HG02981 (cell line): ENCODE measurements around the gene DNAJC16.
"Not testable (repeated sequence)": the region's sequence is repeated elsewhere in the genome, so short reads cannot be mapped to it uniquely, and the experiment has no call there.

Experiments
- ATAC-seq: cut with Tn5 transposase; IDR thresholded peaks from one replicate; pipeline ENCODE4 v1.9.1; 2021; ENCODE audit warnings: mild to moderate bottlenecking, moderate library complexity; ENCODE audit not compliant: unreplicated experiment

The DNAJC16 gene

DNA sequence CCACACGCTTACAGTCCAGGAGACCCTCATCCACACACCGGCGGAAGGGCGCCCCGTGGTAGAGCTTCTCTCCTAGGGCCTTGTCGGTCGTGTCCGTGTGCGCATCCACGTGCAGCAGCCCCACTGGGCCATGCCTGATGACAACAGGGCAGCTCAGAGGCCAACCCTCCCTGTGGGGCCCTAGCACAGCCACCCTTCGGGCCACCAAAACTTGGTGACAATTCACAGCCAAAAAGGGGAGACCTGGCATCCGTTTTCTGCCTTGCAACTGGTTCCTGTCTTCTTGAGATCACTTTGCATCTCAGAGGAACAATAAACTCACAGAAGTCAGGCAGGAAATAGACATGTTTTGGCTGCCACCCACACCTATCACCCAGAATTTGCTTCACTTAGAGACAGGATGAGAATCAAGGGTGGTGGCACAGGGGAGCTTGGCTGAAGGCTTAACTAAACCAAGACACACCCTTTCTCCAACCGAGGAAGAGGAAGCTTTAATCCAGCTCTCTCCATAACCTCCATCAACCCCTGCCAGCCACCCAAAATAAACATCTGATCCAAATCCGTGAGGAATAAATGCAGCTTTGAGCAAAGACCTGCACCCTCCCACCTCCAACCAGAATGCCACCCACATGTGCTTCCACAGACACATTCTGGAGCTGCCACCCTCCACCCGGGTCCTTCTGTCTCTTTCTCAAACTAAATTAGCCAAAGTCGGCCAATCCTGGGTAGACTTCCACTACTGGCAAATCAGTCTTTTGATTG, 52.5 kb downstream of the DNAJC16 start:
- no peak for ATAC-seq

DNA sequence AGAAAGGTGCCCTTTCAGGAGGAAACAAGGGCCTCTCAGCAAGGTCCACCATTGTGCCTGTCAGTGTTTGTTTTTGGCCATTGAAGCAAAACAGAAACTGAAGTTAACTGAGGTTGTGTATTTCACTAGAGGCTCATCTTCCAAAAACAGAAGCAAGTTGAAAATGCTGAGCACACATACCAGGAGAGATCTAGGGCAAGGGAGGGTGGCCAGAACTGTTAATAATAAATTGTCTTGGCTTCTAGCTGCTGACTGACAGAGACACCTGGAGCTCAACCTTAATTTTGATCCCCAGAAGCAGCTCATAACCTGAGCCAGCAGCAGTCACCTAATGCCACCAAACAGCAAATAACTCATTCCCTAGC, 53.0 kb downstream of the DNAJC16 start:
- no peak for ATAC-seq

DNA sequence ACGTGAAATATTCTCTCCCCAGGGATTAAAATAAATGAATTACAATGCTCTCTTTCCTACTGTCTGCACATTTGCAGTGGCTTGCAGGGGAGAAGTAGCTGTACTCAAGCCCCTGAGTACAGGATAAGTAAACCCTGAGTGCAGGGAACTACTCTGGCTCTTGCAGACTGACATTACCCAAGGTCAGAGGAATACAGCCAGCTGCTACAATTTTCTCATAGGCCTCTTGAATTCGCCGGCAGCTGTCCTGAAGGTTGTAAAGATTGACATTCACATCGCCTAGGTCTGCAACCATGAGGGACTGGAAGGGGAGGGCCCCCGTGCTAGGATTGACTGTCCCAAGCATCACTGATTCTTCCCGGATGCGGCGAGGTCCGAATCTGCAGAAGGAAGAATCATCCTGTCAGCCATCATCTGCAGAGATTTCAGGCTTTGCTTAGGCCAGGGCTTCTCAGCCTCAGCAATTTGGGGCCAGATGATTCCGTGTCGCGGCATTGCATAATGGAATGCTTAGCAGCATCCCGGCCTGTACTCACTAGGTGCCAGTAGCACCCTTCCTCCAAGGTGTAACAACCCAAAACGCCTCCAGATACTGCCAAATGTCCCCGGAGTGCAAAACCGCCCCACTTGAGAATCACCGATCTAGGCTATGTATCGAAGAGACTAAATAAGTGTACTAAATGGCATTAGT, 56.5 kb downstream of the DNAJC16 start:
- ATAC-seq = no peak

DNA sequence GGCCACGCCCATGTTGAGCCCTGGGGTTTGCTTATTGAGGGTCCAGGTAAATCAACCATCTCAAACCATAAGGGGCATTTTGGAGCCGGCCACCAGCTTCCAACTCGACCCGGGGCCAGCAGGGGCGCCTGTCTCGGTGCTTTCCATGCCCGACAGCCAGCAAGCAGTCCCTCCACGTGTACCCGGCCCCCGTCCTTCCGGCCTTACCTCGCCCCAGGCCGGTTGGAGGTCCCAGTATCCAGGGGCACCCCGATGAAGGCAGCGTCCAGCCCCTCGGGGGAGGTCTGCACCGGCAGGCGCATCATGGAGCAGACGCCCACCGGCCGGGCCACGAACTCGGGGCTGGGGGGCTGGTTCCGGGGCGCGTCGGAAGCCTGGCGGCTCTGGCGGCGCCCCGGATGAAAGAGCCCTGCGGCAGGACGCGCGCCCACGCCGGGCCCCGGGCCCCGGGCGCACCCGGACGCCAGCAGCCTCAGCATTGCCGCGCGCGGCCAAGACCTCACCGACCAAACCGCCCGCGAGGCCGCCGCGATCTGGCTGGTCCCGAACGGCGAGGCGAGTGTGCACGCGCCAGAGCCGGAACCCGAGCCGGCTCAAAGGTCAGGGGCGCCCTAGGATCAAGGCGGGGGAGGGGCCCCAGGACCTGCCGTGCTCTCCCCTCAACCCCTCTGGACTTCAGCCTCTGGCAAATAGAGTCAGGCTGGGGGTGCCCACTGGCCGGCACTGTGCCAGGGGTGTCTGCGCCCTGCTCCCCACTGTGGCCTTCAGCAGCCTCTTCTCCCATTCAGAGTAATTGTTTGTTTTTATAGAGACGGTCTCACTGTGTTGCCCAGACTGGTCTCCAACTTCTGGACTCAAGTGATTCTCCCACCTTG, 58.1 kb downstream of the DNAJC16 start, which contains the start of gene AGMAT:
Gene AGMAT (minus strand): TSS at position 563 of the 875 bp plus-strand sequence. CDS start 84 bp downstream, at position 479.
- peak; percentile 75 for ATAC-seq

DNA sequence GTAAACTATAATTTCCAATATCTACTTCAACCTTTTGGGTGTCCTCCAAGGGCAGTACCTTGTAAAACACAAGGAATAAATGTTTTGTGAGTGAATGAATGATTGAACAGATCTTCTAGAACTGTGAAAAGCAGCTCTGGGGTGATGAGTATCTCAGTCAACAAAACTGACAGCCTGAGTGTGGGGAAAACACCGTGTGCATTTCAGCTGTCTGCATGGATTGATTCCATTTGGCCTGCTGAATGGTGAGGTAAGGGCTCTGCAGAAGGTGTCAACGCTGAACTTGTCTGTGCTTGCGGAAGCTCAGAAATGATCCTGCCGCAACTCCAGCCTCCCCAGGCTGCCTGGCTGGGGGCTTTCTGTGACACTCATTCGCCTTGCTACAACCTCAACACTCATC, 65.6 kb downstream of the DNAJC16 start:
- no peak for ATAC-seq

DNA sequence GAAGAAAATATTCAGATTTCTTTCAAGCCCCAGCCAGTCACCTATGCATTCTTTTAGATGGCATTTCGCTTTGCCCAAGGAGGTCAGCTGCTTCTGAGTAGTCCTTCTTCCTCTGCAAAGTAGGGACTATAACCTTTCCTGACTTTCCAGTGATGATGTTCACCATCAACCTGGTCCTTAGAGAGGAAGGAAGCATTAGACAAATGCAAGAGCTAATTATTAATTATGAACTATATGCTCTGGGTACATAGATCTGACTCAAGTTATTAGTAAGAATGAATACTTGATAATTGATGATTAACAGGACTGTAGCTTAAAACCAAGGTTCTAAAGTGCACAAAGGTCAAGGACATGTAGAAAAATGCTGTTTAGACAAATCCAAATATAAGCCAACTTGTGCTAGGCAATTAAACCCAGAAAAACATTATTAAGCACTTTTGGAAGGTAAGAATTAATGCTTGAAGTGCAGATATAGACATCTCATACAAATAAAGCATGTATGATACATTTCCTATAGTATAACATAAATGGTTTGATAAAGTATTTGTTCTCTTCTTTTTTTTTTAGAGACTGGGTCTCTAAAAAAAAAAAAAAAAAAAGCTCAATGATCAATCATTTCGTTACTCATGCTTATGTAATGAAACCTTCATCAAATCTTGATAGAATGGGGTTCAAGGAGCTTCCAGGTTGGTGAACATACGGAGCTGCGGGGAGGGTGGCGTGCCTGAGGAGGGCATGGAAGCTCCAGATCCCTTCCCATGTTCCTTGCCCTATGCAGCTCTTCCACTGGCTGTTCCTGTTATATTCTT, 69.4 kb downstream of the DNAJC16 start:
- no peak for ATAC-seq

DNA sequence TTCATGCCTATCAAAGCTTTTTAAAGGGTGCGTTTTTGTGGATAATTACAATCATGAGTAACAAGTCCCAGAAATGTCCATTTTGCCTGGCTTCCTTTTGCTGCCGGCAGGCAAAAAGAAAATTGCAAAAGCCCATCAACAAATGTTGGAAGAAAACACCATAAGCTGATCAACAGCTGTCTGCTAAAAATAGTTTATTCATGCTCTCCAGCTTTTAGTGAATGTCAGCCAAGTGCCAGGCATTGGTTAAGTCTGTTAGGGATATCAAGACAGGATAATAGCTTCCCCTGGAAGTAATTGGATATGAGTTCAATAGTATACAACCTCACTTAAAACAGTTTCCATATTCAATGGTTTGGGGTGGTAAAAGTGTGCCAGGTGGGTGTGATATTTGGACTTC, 71.8 kb downstream of the DNAJC16 start:
- no peak for ATAC-seq

DNA sequence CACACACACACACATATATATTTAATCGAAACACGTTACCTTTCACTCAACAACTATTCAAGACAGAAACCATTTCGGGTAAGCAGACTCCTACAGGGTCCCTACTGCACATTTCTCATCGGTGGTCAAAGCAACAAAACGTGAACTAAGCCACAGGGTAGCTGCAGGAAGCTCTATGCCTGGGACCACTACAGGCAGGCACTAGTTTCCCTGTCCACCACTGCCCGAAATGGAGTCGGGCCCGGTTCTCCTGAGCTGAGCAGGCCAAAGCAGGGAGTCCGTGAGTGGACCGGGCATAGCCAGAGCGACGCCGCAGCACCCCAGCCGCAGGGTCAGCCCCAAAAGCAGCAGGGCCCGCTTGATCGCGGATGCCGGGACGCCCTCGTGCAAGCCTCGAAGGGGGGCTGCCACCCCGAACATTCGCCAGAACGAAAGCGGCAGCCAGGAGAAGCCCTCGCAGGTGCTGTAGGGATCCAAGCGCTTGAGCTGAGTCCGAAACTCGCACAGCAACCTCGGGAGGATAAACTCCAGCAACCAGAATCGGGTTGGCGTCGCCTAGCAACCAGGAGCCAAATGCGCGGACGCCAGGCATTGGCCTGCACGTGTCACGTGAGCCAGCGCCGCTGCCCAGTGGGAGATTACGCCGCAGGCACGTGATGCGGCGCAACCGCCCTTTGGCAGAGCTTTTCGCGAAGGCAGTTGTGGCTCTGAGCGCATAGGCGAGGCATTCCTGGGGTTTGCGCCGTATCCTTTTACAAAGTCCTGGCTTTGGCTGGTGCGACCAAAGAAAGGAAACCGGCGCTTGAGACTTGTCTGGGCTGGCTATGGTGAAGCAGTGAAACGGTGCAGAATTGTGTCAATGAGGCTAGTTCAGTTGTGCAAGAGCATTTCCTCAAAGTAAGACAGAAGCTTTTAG, 76.7 kb downstream of the DNAJC16 start:
- peak; percentile 97 for ATAC-seq

DNA sequence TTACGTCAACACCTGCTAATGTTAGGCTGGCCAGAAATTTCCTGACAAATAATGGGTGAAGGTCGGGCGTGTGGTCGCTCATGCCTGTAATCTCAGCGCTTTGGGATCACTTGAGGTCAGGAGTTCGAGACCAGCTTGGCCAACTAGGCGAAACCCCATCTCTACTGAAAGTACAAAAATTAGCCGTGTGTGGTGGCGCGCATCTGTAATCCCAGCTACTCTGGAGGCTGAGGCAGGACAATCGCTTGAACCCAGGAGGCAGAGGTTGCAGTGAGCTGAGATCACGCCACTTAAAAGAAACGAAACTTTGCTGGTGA, 77.3 kb downstream of the DNAJC16 start:
- not testable (repeated sequence) for ATAC-seq

DNA sequence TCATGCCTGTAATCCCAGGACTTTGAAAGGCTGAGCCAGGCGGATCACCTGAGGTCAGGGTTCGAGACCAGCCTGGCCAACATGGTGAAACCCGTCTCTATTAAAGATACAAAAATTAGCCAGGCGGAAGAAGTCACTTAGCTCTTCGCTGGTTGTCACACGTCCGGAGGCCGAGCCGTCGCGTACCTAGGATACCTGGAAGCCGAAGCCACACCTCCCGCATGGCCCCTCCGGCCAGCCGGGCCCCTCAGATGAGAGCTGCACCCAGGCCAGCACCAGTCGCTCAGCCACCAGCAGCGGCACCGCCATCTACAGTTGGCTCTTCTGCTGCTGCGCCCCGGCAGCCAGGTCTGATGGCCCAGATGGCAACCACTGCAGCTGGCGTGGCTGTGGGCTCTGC, 77.8 kb downstream of the DNAJC16 start:
- not testable (repeated sequence) for ATAC-seq

DNA sequence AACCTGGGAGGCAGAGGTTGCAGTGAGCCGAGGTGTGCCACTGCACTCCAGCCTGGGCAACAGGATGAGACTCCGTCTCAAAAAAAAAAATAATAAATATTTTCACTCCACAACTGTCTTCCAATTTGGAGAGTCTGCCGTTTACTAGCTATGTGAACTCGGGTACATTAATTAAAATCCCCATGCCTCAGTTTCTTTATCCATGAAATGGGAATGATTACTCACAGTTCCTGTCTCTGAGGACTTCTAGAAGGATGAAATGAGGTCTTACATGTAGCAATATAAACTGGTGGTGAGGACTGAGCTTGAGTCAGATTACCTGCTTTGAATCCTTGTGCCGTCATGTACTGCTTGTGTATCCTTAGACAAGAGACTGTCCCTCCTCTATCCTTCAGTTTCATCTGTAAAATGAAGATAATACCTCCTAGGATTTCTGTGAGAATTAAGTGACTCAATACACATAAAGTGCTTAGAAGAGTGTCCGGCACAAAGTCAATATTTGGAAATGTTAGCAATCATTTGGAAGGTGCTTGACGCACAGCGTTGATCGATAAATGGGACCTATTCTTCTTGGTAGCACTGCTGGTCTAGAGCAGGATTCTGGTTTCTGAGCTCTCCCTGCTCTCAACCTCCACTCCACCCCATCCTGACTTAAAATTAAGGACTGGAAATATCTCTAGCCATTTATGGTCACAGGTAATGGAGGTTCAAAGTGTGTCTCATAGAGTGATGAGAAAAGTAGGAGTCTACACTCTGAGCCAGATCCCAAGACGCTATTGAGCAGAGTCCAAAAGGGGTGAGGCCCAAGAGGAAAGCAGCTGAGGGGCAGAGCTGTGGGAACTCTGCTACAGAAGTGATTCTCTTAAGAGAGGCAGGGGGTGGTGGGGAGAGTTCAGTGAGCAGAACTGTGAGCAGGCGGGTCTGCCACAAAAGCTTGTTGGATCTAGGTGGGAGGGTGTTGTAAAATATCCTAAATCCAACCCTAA, 79.0 kb downstream of the DNAJC16 start:
- ATAC-seq = no peak

DNA sequence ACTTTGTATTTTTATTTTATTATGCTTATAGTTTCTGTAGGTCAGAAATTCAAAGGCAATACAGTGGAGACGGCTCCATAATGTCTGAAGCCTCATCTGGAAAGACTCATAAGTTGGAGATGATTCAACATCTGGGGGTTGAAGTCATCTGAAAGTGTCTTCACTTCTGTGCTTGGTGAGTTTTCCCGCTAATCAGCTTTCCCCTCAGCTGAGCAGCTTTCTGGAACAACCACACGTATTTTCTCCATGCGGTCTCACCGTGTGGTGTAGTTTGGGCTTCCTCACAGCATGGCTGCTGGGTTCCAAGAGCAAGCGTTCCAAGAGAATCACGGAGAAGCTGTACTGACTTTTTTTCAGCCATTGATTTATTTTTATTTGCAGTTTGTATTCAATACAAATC, 83.0 kb downstream of the DNAJC16 start:
- no peak for ATAC-seq

DNA sequence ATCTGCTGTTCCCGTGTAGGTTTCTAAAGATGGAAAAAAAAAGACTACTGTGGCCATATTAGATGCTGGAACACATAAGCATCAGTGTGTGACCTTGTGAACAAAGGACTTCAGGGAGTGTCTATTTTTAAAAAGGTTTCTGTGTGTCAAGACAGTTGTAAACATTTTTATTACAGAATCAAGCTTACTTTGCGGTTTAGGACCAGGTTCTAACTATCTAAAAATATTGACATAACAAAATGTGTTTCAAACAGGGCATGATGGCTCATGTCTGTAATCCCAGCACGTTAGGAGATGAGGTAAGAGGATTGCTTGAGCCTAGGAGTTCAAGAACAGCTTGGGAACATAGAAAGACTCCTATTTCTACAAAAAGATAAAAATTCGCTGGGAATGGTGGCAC, 83.5 kb downstream of the DNAJC16 start:
- ATAC-seq = no peak

DNA sequence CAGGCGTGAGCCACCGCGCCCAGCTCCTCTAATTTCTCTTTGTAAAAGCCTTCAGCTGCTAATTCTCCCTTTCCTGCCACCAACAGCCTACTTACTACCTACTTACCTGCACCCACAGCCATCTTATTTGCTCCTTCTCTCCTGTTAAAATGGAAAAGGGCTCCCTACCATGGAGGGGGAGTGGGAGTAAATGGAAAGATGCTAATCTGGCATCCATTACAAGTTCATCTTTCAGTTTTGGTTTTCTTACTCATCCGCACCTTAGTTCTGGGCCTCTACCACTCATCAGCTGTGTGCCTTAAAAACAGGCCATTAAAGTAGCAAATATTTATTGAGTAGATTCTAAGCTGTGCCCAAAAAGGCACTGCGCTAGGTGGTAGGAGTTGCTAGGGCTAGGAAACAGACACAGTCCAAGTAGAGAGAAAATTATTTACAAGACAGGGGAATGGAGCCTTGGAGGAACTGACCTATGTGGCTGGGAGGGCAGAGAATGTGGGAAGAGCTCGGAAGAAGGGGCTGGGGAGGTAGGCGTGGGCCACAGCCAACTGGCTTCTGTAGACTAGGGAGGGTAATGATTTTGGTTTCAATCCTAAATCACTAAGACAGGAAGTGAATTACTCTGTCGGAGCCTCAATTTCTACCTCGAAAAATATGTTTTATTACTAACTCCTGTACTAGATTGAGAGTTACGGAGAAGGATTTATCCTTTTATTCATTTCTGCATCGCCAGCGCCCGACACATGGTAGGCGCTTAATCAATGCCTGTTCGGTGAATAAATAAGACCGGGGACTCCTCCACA, 89.9 kb downstream of the DNAJC16 start:
- ATAC-seq = peak; percentile 6

DNA sequence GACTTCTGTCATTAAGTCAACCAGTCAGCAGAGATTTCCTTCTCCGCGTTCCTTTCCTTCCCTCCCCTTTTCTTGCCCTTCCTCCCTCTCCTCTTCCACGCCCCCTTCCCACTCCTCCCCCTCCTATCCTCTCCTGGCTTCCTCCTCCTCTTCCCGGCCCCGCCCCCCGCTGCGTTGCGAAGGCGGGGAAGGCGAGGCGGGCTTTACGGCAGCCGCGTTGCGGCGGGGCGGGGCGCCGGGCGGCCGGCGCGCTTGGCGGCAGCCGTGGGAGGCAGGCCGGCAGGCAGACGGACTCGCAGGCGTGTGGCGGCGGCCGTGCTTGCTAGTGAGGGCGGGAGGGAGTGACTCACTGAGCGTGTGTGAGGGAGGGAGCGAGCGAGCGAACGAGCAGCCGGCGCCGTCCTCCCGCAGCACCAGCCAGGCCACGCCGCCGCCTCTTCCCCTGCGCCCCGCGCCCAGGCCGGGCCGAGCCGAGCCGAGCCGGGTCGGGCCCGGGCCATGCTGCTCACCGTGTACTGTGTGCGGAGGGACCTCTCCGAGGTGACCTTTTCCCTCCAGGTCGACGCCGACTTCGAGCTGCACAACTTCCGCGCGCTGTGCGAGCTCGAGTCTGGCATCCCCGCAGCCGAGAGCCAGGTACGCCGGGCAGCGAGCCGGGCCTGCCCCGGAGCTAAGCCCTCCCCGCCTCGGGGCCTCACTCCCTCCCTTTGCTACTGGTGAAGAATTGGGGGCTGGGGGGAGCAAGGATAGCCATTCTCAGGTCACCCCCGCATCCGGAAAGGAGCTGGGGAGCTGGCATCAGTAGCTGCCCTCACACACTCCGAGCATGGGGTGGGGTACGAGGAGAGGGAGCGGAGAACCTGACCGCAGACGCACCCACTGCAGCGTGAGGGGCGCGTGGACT, 90.8 kb downstream of the DNAJC16 start, which contains the start of gene DDI2:
Gene DDI2 (plus strand): TSS at position 286 of the 904 bp plus-strand sequence. CDS start 213 bp downstream, at position 499.
- peak; percentile 58 for ATAC-seq

DNA sequence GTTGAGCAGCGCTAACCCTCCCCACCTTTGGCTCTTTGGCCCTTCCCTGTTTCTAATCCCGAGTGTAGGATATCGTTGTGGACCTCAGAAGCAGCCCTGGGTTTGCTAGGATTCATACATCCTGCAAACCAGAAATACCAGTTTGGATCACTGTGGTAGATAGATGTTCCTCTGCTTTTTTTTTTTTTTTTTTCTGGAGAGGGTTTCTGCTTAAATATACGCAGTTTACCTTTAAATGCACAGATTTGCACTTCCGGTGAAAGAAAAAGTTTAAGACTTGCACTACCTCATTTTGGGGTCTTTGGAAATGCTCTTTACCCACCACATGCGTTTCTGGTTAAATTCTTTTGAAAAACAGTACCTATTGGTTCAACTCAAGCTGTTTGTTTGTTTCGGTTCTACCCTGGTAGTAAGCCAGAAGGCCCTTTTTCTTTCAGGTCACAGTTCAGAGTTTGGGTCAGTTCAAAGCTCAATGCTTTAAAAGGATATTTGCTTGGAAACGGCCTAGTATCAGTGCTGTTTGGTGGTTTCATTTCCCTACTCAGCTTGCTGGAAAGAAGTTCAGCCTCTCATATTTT, 91.5 kb downstream of the DNAJC16 start:
- peak; percentile 34 for ATAC-seq
